ENCODE data around the gene GET4.
"Not testable (repeated sequence)": the region's sequence is repeated elsewhere in the genome, so short reads cannot be mapped to it uniquely, and the experiment has no call there.

Gene GET4

GRCh38 chr7:916291-916941 lies 40.1 kb downstream of the GET4 start:
- DNase-seq (ENCODE audit: low spot score), result peak; percentile 64

GRCh38 chr7:917255-918117 lies 41.1 kb downstream of the GET4 start:
- no peak for DNase-seq (ENCODE audit: low spot score)

GRCh38 chr7:918118-918425 lies 41.7 kb downstream of the GET4 start:
- DNase-seq (ENCODE audit: low spot score), result no peak

GRCh38 chr7:918441-919113 lies 42.2 kb downstream of the GET4 start:
- no peak for DNase-seq (ENCODE audit: low spot score)

- DNase-seq (ENCODE audit: low spot score), result no peak
Measured at GRCh38 chr7:919114-919442, 42.7 kb downstream of the GET4 start.

- DNase-seq (ENCODE audit: low spot score), result no peak
Measured at GRCh38 chr7:919924-920341, 43.6 kb downstream of the GET4 start.

- no peak for DNase-seq (ENCODE audit: low spot score)
Measured at GRCh38 chr7:920351-921070, 44.2 kb downstream of the GET4 start.

GRCh38 chr7:921071-921461 lies 44.7 kb downstream of the GET4 start:
- no peak for DNase-seq (ENCODE audit: low spot score)

GRCh38 chr7:921581-922333 lies 45.4 kb downstream of the GET4 start:
- no peak for DNase-seq (ENCODE audit: low spot score)

GRCh38 chr7:922334-923107 lies 46.2 kb downstream of the GET4 start:
- DNase-seq (ENCODE audit: low spot score), result no peak

- DNase-seq (ENCODE audit: low spot score), result peak; percentile 65
Measured at GRCh38 chr7:923108-924041, 47.0 kb downstream of the GET4 start.

GRCh38 chr7:924042-924441 lies 47.7 kb downstream of the GET4 start:
- not testable (repeated sequence) for DNase-seq (ENCODE audit: low spot score)

- peak; percentile 54 for DNase-seq (ENCODE audit: low spot score)
Measured at GRCh38 chr7:924541-925231, 48.3 kb downstream of the GET4 start.

GRCh38 chr7:925601-926000 lies 49.2 kb downstream of the GET4 start:
- peak; percentile 68 for DNase-seq (ENCODE audit: low spot score)

- DNase-seq (ENCODE audit: low spot score), result peak; percentile 86
Measured at GRCh38 chr7:926061-927030, 50.0 kb downstream of the GET4 start.

GRCh38 chr7:927031-927671 lies 50.8 kb downstream of the GET4 start:
- no peak for DNase-seq (ENCODE audit: low spot score)

GRCh38 chr7:929311-929711 lies 53.0 kb downstream of the GET4 start:
- DNase-seq (ENCODE audit: low spot score), result no peak

All from COLO829 (cell line).